Measurements from ENCODE around the gene PRTN3. TPM values are rescaled to one million over a fixed set of nuclear protein-coding genes. Genes with fewer than 3 reads are reported as not detected.
"Not testable (repeated sequence)": the region's sequence is repeated elsewhere in the genome, so short reads cannot be mapped to it uniquely, and the experiment has no call there.

Gene PRTN3
- total RNA-seq, 1 experiment from 2014 or later, result 0.66 TPM

DNA sequence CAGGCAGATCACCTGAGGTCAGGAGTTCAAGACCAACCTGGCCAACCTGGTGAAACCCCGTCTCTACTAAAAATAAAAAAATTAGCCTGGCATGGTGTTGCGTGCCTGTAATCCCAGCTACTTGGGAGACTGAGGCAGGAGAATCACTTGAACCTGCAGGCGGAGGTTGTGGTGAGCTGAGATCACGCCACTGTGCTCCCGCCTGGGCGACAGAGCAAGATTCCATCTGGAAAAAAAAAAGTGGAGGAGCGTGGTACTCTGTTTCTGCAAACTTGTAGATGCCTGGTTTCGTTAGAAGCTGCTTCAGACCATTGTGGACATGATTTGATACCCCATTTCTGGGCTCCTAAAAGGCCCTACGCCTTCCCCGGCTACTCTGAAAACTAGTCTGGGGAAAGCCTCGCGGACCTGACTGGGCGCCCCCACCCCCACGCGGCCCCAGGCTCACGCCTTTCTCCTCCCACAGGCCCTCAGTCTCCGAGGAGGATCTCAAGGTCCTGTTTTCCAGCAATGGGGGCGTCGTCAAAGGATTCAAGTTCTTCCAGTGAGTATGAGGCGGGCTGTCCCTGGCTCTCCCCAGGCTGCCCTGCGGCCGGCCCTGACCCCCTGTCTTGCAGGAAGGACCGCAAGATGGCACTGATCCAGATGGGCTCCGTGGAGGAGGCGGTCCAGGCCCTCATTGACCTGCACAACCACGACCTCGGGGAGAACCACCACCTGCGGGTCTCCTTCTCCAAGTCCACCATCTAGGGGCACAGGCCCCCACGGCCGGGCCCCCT lies 30.5 kb upstream of the PRTN3 start:
- Histone ChIP-seq H3K36me3 (replicated peaks; ENCODE audit: control insufficient read depth, insufficient read depth, low read length) (peaks cover 30% of the 10 kb centered on the region), H3K27me3 (ENCODE audit: control insufficient read depth, insufficient read depth, low read length) (no peaks in the 10 kb centered on the region), H3K4me3 (ENCODE audit: insufficient read depth, low read depth, low read length) (no peak overlapping the region)
- peak; percentile 65 for DNase-seq

GRCh38 chr19:810883-811489 lies 29.8 kb upstream of the PRTN3 start:
- peak; percentile 80 for DNase-seq
- H3K36me3 ChIP-seq (replicated peaks; ENCODE audit: control insufficient read depth, insufficient read depth, low read length), result peaks cover 26% of the 10 kb centered on the region
- H3K27me3 ChIP-seq (ENCODE audit: control insufficient read depth, insufficient read depth, low read length), result no peaks in the 10 kb centered on the region
- no peak overlapping the region for H3K4me3 ChIP-seq (ENCODE audit: insufficient read depth, low read depth, low read length)

- no peak for DNase-seq
- H3K27me3 ChIP-seq (ENCODE audit: control insufficient read depth, insufficient read depth, low read length), result no peaks in the 10 kb centered on the region
- H3K36me3 ChIP-seq (replicated peaks; ENCODE audit: control insufficient read depth, insufficient read depth, low read length), result peaks cover 26% of the 10 kb centered on the region
- H3K4me3 ChIP-seq (ENCODE audit: insufficient read depth, low read depth, low read length), result no peak overlapping the region
These were observed 29.2 kb upstream of the PRTN3 start for GRCh38 chr19:811506-812048.

GRCh38 chr19:812049-812746 lies 28.6 kb upstream of the PRTN3 start:
- peak; percentile 83 for DNase-seq

GRCh38 chr19:812747-813218 lies 28.0 kb upstream of the PRTN3 start:
- H3K27me3 ChIP-seq (ENCODE audit: control insufficient read depth, insufficient read depth, low read length), result no peaks in the 10 kb centered on the region
- peaks cover 17% of the 10 kb centered on the region for H3K36me3 ChIP-seq (replicated peaks; ENCODE audit: control insufficient read depth, insufficient read depth, low read length)
- DNase-seq, result no peak
- H3K4me3 ChIP-seq (ENCODE audit: insufficient read depth, low read depth, low read length), result no peak overlapping the region

More at GRCh38 chr19:812049-812746, 28.6 kb upstream of the PRTN3 start:
- Histone ChIP-seq H3K36me3 (replicated peaks; ENCODE audit: control insufficient read depth, insufficient read depth, low read length) (peaks cover 22% of the 10 kb centered on the region), H3K4me3 (ENCODE audit: insufficient read depth, low read depth, low read length) (no peak overlapping the region), H3K27me3 (ENCODE audit: control insufficient read depth, insufficient read depth, low read length) (no peaks in the 10 kb centered on the region)

DNA sequence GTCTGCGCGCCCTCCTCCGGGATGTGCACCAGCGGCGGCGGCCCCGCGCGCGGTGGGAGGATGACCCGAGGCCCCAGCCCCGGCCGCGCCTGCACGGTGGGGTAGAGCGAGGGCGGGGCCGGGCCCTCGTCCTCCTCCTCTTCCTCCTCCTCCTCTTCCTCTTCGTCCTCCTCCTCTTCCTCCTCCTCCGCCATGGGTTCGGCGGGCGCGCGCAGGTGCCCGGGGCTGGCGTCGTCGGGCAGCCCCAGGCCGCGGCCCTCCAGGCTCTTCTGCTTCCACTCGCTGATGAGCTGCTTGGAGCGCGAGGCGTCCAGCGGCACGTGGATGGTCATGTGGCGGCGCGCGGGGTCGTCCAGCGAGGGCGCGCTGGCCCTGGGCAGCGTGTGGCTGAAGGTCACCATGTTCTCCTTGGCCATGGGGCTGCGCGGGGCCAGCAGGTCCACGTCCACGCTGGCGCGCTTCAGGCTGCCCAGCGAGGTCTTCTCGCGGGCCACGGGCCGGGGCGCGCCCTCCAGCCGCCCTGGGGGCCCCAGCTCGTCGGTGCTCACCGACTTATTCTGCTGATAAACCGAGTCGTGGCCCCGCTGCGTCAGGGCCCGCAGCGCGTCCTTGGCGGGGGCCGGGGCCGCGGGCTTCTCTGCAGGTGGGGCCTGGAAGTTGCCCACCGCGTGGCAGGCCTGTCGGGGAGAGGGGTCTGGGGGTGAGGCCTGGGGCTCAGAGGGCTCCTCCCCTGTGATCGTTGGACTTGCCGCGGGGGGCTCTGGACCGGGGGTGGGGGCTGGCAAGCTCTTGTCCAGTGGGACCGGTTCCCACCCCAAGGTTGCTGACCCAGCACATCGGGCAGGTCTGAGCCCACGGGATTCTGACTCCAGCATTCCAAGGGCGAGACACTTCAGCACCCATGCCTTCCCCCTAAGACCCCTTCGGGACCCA lies 27.3 kb upstream of the PRTN3 start:
- Histone ChIP-seq H3K27me3 (ENCODE audit: control insufficient read depth, insufficient read depth, low read length) (no peaks in the 10 kb centered on the region), H3K36me3 (replicated peaks; ENCODE audit: control insufficient read depth, insufficient read depth, low read length) (peaks cover 15% of the 10 kb centered on the region), H3K4me3 (ENCODE audit: insufficient read depth, low read depth, low read length) (no peak overlapping the region)
- peak; percentile 79 for DNase-seq

DNA sequence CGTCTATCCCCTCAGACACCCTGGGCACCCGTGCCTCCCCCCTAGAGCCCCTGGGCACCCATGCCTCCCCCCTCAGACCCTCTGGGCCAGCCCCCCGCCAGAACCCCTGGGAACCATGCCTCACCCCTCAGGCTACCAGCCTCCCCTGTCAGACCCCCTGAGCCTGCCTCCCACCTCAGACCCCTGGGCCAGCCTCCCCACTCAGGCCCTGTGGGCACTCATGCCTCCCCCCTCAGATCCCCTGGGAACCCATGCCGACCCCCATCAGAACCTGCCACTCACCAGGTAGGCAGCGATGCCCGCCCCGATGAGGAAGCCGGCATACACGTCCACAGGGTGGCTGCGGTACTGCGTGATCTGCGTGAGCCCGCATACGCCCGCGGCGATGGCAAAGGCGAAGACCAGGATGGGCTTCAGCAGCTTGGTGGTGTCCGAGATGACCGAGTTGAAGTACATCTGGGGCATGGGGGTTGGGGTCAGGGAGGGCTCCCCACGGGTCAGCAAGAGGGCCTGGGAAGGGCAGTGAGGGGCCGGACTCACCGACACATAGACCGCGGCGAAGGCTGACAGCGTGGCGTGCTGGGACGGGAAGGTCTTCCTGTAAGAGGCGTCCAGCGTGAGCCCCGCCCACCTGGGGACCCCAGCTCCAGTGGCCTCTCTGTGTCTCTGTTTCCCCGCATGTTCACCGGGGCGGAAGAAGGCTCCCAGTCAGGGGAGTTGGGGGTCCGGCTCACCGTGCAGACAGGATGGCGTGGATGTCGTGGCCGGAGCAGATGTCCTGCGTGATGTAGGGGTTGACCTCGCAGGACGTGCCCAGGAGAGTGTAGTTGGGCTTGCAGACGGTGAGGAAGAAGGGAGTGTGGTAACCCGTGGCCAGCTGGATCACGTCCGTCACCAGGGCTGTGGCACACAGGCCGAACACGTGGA lies 26.4 kb upstream of the PRTN3 start:
- peak; percentile 79 for DNase-seq
- H3K36me3 ChIP-seq (replicated peaks; ENCODE audit: control insufficient read depth, insufficient read depth, low read length), result peaks cover 11% of the 10 kb centered on the region
- H3K4me3 ChIP-seq (ENCODE audit: insufficient read depth, low read depth, low read length), result no peak overlapping the region
- H3K27me3 ChIP-seq (ENCODE audit: control insufficient read depth, insufficient read depth, low read length), result no peaks in the 10 kb centered on the region

- peak; percentile 84 for DNase-seq
- H3K27me3 ChIP-seq (ENCODE audit: control insufficient read depth, insufficient read depth, low read length), result no peaks in the 10 kb centered on the region
- no peak overlapping the region for H3K4me3 ChIP-seq (ENCODE audit: insufficient read depth, low read depth, low read length)
- peaks cover 8% of the 10 kb centered on the region for H3K36me3 ChIP-seq (replicated peaks; ENCODE audit: control insufficient read depth, insufficient read depth, low read length)
These were observed 25.6 kb upstream of the PRTN3 start for GRCh38 chr19:815079-815774.

- DNase-seq, result no peak
- Histone ChIP-seq H3K27me3 (ENCODE audit: control insufficient read depth, insufficient read depth, low read length) (no peaks in the 10 kb centered on the region; the same call in 1 of the 2 replicates), H3K4me3 (ENCODE audit: insufficient read depth, low read depth, low read length) (no peak overlapping the region), H3K36me3 (replicated peaks; ENCODE audit: control insufficient read depth, insufficient read depth, low read length) (peaks cover 3% of the 10 kb centered on the region)
These were observed 24.9 kb upstream of the PRTN3 start for GRCh38 chr19:815775-816499.

- H3K4me3 ChIP-seq (ENCODE audit: insufficient read depth, low read depth, low read length), result no peak overlapping the region
- H3K27me3 ChIP-seq (ENCODE audit: control insufficient read depth, insufficient read depth, low read length), result no peaks in the 10 kb centered on the region; the same call in 1 of the 2 replicates
- DNase-seq, result no peak
- peaks cover 2% of the 10 kb centered on the region for H3K36me3 ChIP-seq (replicated peaks; ENCODE audit: control insufficient read depth, insufficient read depth, low read length)
These were observed 24.3 kb upstream of the PRTN3 start for GRCh38 chr19:816500-816857.

- H3K4me3 ChIP-seq (ENCODE audit: insufficient read depth, low read depth, low read length); DNase-seq; H3K27me3 ChIP-seq (ENCODE audit: control insufficient read depth, insufficient read depth, low read length): not testable (repeated sequence)
These were observed 20.6 kb upstream of the PRTN3 start for GRCh38 chr19:820212-820611.

DNA sequence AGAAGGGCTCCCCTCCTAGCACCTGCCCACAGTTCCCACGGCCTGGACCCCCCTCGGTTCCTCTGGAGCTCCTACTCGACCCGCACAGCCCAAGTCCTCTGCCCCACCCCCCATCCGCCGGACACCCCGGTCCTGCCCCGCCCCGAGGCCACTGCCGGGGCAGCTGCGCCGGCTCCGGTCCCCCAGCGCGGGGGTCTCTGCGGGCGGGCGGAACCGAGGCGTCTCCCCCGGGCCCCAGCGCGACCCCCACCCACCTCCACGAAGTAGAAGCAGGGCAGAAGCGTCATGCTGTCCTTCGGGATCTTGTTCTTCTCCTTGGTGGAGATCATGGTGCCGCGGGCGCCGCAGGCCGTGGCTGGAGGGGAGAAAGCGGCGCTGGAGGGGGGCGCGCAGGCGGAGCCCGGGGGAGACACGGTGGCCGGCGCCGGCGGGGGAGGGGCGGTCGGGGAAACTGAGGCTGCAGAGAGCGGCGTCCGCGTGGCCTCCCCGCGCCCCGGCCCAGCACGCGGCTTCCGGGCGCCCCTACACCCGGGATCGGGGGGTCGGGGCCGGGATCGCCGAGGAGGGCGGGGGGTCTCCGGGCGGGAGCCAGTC lies 19.5 kb upstream of the PRTN3 start:
- DNase-seq, result peak; percentile 93
- Histone ChIP-seq H3K36me3 (replicated peaks; ENCODE audit: control insufficient read depth, insufficient read depth, low read length) (no peaks in the 10 kb centered on the region; the same call in 1 of the 2 replicates), H3K4me3 (ENCODE audit: insufficient read depth, low read depth, low read length) (peak overlapping the region; percentile 66), H3K27me3 (ENCODE audit: control insufficient read depth, insufficient read depth, low read length) (no peaks in the 10 kb centered on the region; the same call in 1 of the 2 replicates)

More at GRCh38 chr19:820212-820611, 20.6 kb upstream of the PRTN3 start:
- not testable (repeated sequence) for H3K36me3 ChIP-seq (replicated peaks; ENCODE audit: control insufficient read depth, insufficient read depth, low read length)
